ENCODE results near the gene FRYL. TPM values are rescaled to one million over a fixed set of nuclear protein-coding genes. Genes with fewer than 3 reads are reported as not detected.

Gene FRYL
- total RNA-seq, 4 donors from 2014 or later = 14.5 to 43.7 (median 20.1) TPM

- in situ Hi-C loops (cut with MboI; ENCODE audit: low sequenced_read_pairs in 4 of 4) = no loop called here
- intact Hi-C loops (cut with DNase I; ENCODE audit: low total_unique reads) = no loop called here
- no peaks in the 10 kb centered on the region for H3K9me3 ChIP-seq
- TF ChIP-seq CTCF (IDR thresholded peaks at IDR 0.05 in 4 of 5, conservative IDR thresholded peaks at IDR 0.05 in 1 of 5) (no peak), POLR2A (IDR thresholded peaks at IDR 0.05) (no peak)
- H3K27ac ChIP-seq = no peak overlapping the region
- peaks cover 0 to 25% of the 10 kb centered on the region in 2 donors for H3K36me3 ChIP-seq
- H3K4me1 ChIP-seq = peaks cover 4 to 19% of the 10 kb centered on the region in 2 donors
- H3K4me3 ChIP-seq = no peak overlapping the region
- no peak for ATAC-seq
- no peak for DNase-seq
- no peaks in the 10 kb centered on the region for H3K27me3 ChIP-seq
These were observed 188.7 kb downstream of the FRYL start for GRCh38 chr4:48591372-48591771.

GRCh38 chr4:48590884-48591283, 189.2 kb downstream of the FRYL start:
- no peak for DNase-seq
- intact Hi-C loops (cut with DNase I; ENCODE audit: low total_unique reads) = no loop called here

GRCh38 chr4:48589098-48589445, 191.0 kb downstream of the FRYL start:
- DNase-seq = no peak
- TF ChIP-seq POLR2A (IDR thresholded peaks at IDR 0.05) (no peak), CTCF (IDR thresholded peaks at IDR 0.05 in 4 of 5, conservative IDR thresholded peaks at IDR 0.05 in 1 of 5) (no peak)
- intact Hi-C loops (cut with DNase I; ENCODE audit: low total_unique reads) = no loop called here

More at GRCh38 chr4:48590884-48591283, 189.2 kb downstream of the FRYL start:
- no peak overlapping the region for H3K27ac ChIP-seq
- TF ChIP-seq POLR2A (IDR thresholded peaks at IDR 0.05) = no peak
- in situ Hi-C loops (cut with MboI; ENCODE audit: low sequenced_read_pairs in 4 of 4) = no loop called here
- H3K36me3 ChIP-seq = peaks cover 0 to 27% of the 10 kb centered on the region in 2 donors
- no peaks in the 10 kb centered on the region for H3K27me3 ChIP-seq
- peaks cover 4 to 19% of the 10 kb centered on the region in 2 donors for H3K4me1 ChIP-seq
- H3K4me3 ChIP-seq = no peak overlapping the region
- H3K9me3 ChIP-seq = no peaks in the 10 kb centered on the region
- no peak for ATAC-seq

GRCh38 chr4:48588230-48589097, 191.6 kb downstream of the FRYL start:
- Histone ChIP-seq H3K9me3 (no peaks in the 10 kb centered on the region), H3K27me3 (no peaks in the 10 kb centered on the region), H3K27ac (no peak overlapping the region), H3K4me1 (peaks cover 4 to 6% of the 10 kb centered on the region in 2 donors), H3K36me3 (peaks cover 0 to 37% of the 10 kb centered on the region in 2 donors), H3K4me3 (no peak overlapping the region)
- DNase-seq (no peak), ATAC-seq (no peak)
- in situ Hi-C loops (cut with MboI; ENCODE audit: low sequenced_read_pairs in 4 of 4) (no loop called here), intact Hi-C loops (cut with DNase I; ENCODE audit: low total_unique reads) (no loop called here)
- TF ChIP-seq CTCF (IDR thresholded peaks at IDR 0.05 in 4 of 5, conservative IDR thresholded peaks at IDR 0.05 in 1 of 5) (no peak), POLR2A (IDR thresholded peaks at IDR 0.05) (no peak)

More at GRCh38 chr4:48589098-48589445, 191.0 kb downstream of the FRYL start:
- no peaks in the 10 kb centered on the region for H3K9me3 ChIP-seq
- peaks cover 0 to 34% of the 10 kb centered on the region in 2 donors for H3K36me3 ChIP-seq
- H3K27ac ChIP-seq = no peak overlapping the region
- H3K4me1 ChIP-seq = peaks cover 4 to 6% of the 10 kb centered on the region in 2 donors
- in situ Hi-C loops (cut with MboI; ENCODE audit: low sequenced_read_pairs in 4 of 4) = no loop called here
- no peak for ATAC-seq
- H3K27me3 ChIP-seq = no peaks in the 10 kb centered on the region
- H3K4me3 ChIP-seq = no peak overlapping the region

GRCh38 chr4:48585401-48585800, 194.7 kb downstream of the FRYL start:
- Histone ChIP-seq H3K27ac (no peak overlapping the region), H3K9me3 (no peaks in the 10 kb centered on the region), H3K4me1 (no peaks in the 10 kb centered on the region), H3K27me3 (no peaks in the 10 kb centered on the region), H3K4me3 (no peak overlapping the region), H3K36me3 (peaks cover 0 to 60% of the 10 kb centered on the region in 2 donors)
- intact Hi-C loops (cut with DNase I; ENCODE audit: low total_unique reads) = no loop called here
- in situ Hi-C loops (cut with MboI; ENCODE audit: low sequenced_read_pairs in 4 of 4) = no loop called here
- DNase-seq (no peak), ATAC-seq (no peak)
- no peak for TF ChIP-seq POLR2A (IDR thresholded peaks at IDR 0.05)
- TF ChIP-seq CTCF (IDR thresholded peaks at IDR 0.05 in 4 of 5, conservative IDR thresholded peaks at IDR 0.05 in 1 of 5) = no peak
